ENCODE measurements around the gene FBXW2.

DNA sequence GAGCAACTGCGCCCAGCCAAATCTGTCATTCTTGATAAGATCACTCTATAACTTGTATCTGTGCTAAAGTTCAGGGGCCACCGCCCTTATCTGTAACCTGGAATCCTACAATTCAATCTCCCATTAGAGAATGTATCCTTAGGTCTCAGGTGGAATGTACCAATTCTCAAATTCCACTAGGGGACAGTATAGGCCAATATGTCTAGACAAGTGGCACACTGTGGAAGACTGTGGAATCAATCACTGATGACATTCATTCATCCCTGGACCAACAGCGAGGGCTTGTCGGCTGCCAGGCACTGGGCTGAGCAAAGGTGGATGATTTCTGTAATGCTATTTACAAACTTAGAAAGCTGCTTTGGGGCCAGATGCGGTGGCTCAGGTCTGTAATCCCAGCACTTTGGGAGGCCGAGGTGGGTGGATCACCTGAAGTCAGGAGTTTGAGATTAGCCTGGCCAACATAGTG, 50.2 kb downstream of the FBXW2 start:
- TF ChIP-seq POLR2A (IDR thresholded peaks at IDR 0.05; ENCODE audit: low read length) (no peak), GATA1 (IDR thresholded peaks at IDR 0.05; ENCODE audit: low read depth, low read length) (no peak)

All from erythroblast (primary cell).